Neural progenitor cell (in vitro differentiated cells): Measurements from ENCODE around the gene CCDC142.

Experiments
- CTCF ChIP-seq: fragments of 200-600 bp; sonication (generic); IDR thresholded peaks from 2 replicates; pipeline ENCODE4 v1.5.1; 2017; ENCODE audit warnings: antibody characterized with exemption, mild to moderate bottlenecking
- EZH2 ChIP-seq: fragments of 200-600 bp; sonication (generic); IDR thresholded peaks from 2 replicates; pipeline ENCODE4 v1.6.1; 2017; ENCODE audit warnings: antibody characterized with exemption, mild to moderate bottlenecking, moderate library complexity
- EZH2phosphoT487 ChIP-seq: fragments of 200-600 bp; sonication (generic); IDR thresholded peaks from 2 replicates; pipeline ENCODE4 v1.6.1; 2017; ENCODE audit warnings: antibody characterized with exemption

DNA sequence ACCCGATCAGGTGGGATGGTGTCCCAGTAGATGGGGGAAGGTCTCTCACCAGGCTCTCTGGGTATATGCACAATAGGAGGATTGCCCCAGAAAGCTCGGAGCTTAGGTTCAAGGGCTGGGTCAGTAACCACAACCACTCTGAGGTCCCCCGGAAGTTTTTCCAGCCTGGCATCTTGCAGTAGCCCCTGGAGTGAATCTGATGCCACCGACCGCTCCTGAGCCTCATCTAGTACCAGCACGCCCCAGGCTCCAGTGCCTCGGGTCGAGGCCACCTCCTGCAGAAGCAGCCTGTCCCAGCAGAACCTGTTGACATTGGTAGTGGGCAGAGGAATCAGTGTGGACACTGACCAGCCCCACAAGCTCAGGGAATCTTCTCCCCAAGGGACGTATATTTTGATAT, 41.2 kb upstream of the CCDC142 start:
- TF ChIP-seq CTCF = no peak
- no peak for TF ChIP-seq EZH2
- no peak for TF ChIP-seq EZH2phosphoT487
